Adrenal gland (tissue), 12 donors: ENCODE measurements around the gene SLC25A42. TPM values are rescaled to one million over a fixed set of nuclear protein-coding genes. Genes with fewer than 3 reads are reported as not detected.
"Not testable (repeated sequence)": the region's sequence is repeated elsewhere in the genome, so short reads cannot be mapped to it uniquely, and the experiment has no call there.

Experiments used
- DNase-seq, 7 donors: peaks; one replicate each; pipeline ENCODE4 v3.0.0-alpha.2; 2019 to 2020
- H3K27ac ChIP-seq, 5 donors: fragments of 200-600 bp; sonication (generic) in 4 of 5; 1 replicate in 3 of 5; 2 replicates in 2 of 5; pipeline versions ENCODE4 v1.5.1 to v1.8.0; 2016 to 2020; ENCODE audit warnings: mild to moderate bottlenecking in 1 of 5
- H3K27me3 ChIP-seq: fragments of 200-600 bp; 2 replicates; pipeline ENCODE4 v1.8.0; 2021
- H3K36me3 ChIP-seq, 2 donors: fragments of 200-600 bp; replicated peaks in 1 of 2; 1 replicate in 1 of 2; 2 replicates in 1 of 2; pipeline versions ENCODE4 v1.5.1 to v1.8.0; 2018 to 2022
- H3K4me1 ChIP-seq, 2 donors: fragments of 200-600 bp; replicated peaks in 1 of 2; 1 replicate in 1 of 2; 2 replicates in 1 of 2; pipeline versions ENCODE4 v1.5.1 to v1.8.0; 2018 to 2021
- H3K4me3 ChIP-seq, 4 donors: fragments of 200-600 bp; sonication (generic) in 3 of 4; one replicate each; pipeline ENCODE4 v1.5.1; 2016 to 2018
- H3K9me3 ChIP-seq, 3 donors: fragments of 200-600 bp; sonication (generic) in 1 of 3; replicated peaks in 1 of 3; 1 replicate in 2 of 3; 2 replicates in 1 of 3; pipeline versions ENCODE4 v1.5.1 to v1.8.0; 2016 to 2021
- CTCF ChIP-seq, 6 experiments: fragments of 450-650 bp in 4 of 6; fragments of 200-600 bp in 2 of 6; sonication (generic) in 1 of 6; IDR thresholded peaks; 1 replicate in 5 of 6; 2 replicates in 1 of 6; pipeline versions ENCODE4 v1.5.1 to v1.8.0; 2016 to 2021; ENCODE audit warnings: antibody characterized with exemption in 6 of 6, mild to moderate bottlenecking in 2 of 6, moderate library complexity in 1 of 6
- POLR2A ChIP-seq, 2 donors: fragments of 450-650 bp; IDR thresholded peaks; one replicate each; pipeline ENCODE4 v1.6.1; 2017; ENCODE audit warnings: antibody characterized with exemption in 2 of 2, mild to moderate bottlenecking in 2 of 2, moderate library complexity in 1 of 2
- WGBS, 4 donors: extraction: QIAGEN DNeasy Blood & Tissue Kit in 2 of 4; methylation state at CpG; one replicate each; pipeline versions ENCODE4 v1.1.5 to v1.1.7; 2013 to 2017; 5-methylcytosine and 5-hydroxymethylcytosine counted together
- intact Hi-C, 2 donors: fragments of 100-400 bp; cut with DNase I; formaldehyde crosslinking; loops; one replicate each; pipeline versions ENCODE4 v1.14.1 to v1.15.0; 2022 to 2023
- polyA plus RNA-seq, 3 donors: library from polyadenylated mRNA; stranded (reverse); fragments of 200-250 nt in 2 of 3; fragments of 350-450 nt in 1 of 3; fragmentation: Illumina TruSeq in 1 of 3; extraction: RNeasy Lipid Tissue Mini Kit (QIAGEN cat#74804) in 1 of 3; gene quantifications; one replicate each; pipeline ENCODE4 v1.2.3, GENCODE V29; 2013 to 2014
- total RNA-seq, 9 donors: library from RNA; depleted of rRNA in 4 of 9; stranded (reverse); fragments of >200 nt in 4 of 9; fragments of 120-200 nt in 1 of 9; fragmentation: NEBNext Ultra II Directional in 1 of 9; extraction: Animal tissue kit (Norgen Biotek cat#: 25700) in 1 of 9; gene quantifications; one replicate each; pipeline versions ENCODE4 v1.1.0 to v1.2.4, GENCODE V29; 2013 to 2023
- donor health status: healthy with polysubstance abuse.
- donor health status: Bipolar disorder and iron deficiency.
- donor health status: DM: yes; HTN: yes; CAD: no.
- donor health status: DM: no; HTN: no; CAD: no.
- donor health status: DM: no; HTN: no; CAD: no.
- donor health status: DM: yes; HTN: yes; CAD: no.

The SLC25A42 gene
- total and polyA plus RNA-seq, 12 donors = 5.7 to 14.3 (median 11.4) TPM

- Histone ChIP-seq H3K9me3 (no peaks in the 10 kb centered on the region), H3K4me3 (no peak overlapping the region), H3K36me3 (no peaks in the 10 kb centered on the region), H3K4me1 (peaks cover 7% of the 10 kb centered on the region in 2 donors), H3K27me3 (no peaks in the 10 kb centered on the region), H3K27ac (no peak overlapping the region)
- intact Hi-C loops = no loop called here
- no peak for DNase-seq
- WGBS, 4 donors = 80 to 95% (median 88%) methylated on average over 6 to 8 of the region's 8 CpGs
- TF ChIP-seq POLR2A (IDR thresholded peaks at IDR 0.05) = no peak
- TF ChIP-seq CTCF (IDR thresholded peaks at IDR 0.05) = no peak
These were observed 37.7 kb downstream of the SLC25A42 start for GRCh38 chr19:19101540-19101939.

- H3K4me1 ChIP-seq, intact Hi-C loops, H3K9me3 ChIP-seq, H3K4me3 ChIP-seq, H3K27ac ChIP-seq, DNase-seq, H3K36me3 ChIP-seq, H3K27me3 ChIP-seq: not testable (repeated sequence)
- 95 to 98% (median 97%) methylated on average over 10 of the region's 10 CpGs for WGBS, 4 donors
These were observed 38.8 kb downstream of the SLC25A42 start for GRCh38 chr19:19102566-19102965.

- no peaks in the 10 kb centered on the region for H3K27me3 ChIP-seq
- H3K9me3 ChIP-seq = no peaks in the 10 kb centered on the region
- H3K36me3 ChIP-seq = no peaks in the 10 kb centered on the region
- TF ChIP-seq POLR2A (IDR thresholded peaks at IDR 0.05) (no peak), CTCF (IDR thresholded peaks at IDR 0.05) (no peak)
- no peak overlapping the region for H3K4me3 ChIP-seq
- H3K27ac ChIP-seq = no peak overlapping the region
- 93 to 98% (median 96%) methylated on average over 11 of the region's 11 CpGs for WGBS, 4 donors
- intact Hi-C loops = no loop called here
- DNase-seq = no peak
- H3K4me1 ChIP-seq = peaks cover 7% of the 10 kb centered on the region in 2 donors
These were observed 39.4 kb downstream of the SLC25A42 start for GRCh38 chr19:19103167-19103566.

GRCh38 chr19:19105365-19106055, 41.7 kb downstream of the SLC25A42 start:
- Histone ChIP-seq H3K9me3 (no peaks in the 10 kb centered on the region), H3K27ac (peak overlapping the region in 2 of 5 donors; percentile 62 to 78), H3K27me3 (no peaks in the 10 kb centered on the region), H3K4me1 (peaks cover 7 to 16% of the 10 kb centered on the region in 2 donors), H3K36me3 (no peaks in the 10 kb centered on the region), H3K4me3 (peak overlapping the region in 2 of 4 donors; percentile 34 to 50)
- intact Hi-C loops = no loop called here
- WGBS, 4 donors = 10 to 21% (median 11%) methylated on average over 7 to 36 of the region's 36 CpGs
- peak; percentile 68 to 86 (median 78) for DNase-seq
- no peak for TF ChIP-seq CTCF (IDR thresholded peaks at IDR 0.05)
- TF ChIP-seq POLR2A (IDR thresholded peaks at IDR 0.05) = peak in 1 of 2 donors; percentile 20

DNA sequence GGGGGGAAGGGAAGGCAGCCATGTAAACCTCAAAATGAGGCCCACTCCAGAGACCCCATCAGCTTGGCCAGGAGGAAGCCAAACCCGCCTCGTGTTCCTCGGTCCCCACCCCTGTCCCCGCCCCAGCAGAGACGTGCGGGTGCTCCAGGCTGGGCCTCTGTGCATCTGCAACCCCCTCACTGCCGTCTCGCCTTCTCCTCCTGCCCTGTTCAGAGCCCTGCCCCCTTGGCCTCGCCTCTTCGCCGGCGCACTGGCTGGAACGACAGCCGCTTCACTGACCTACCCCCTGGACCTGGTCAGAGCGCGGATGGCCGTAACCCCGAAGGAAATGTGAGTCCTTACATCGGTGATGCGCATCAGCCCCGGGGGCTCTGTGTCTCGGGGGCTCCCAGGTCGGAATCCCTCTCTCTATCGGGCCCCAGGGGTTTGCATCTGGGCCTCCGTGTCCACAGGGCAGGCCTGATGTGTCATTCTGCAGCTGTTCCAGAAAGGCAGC, 42.3 kb downstream of the SLC25A42 start:
- Histone ChIP-seq H3K4me1 (peaks cover 7 to 17% of the 10 kb centered on the region in 2 donors), H3K4me3 (peak overlapping the region in 2 of 4 donors; percentile 34 to 50), H3K9me3 (no peaks in the 10 kb centered on the region), H3K27me3 (no peaks in the 10 kb centered on the region), H3K27ac (peak overlapping the region in 2 of 5 donors; percentile 62 to 78), H3K36me3 (no peaks in the 10 kb centered on the region)
- WGBS, 4 donors = 34 to 43% (median 38%) methylated on average over 22 to 25 of the region's 25 CpGs
- TF ChIP-seq CTCF (IDR thresholded peaks at IDR 0.05) (no peak), POLR2A (IDR thresholded peaks at IDR 0.05) (no peak)
- intact Hi-C loops = no loop called here
- DNase-seq = peak in 6 of 7 donors; percentile 36 to 50 (median 43)

DNA sequence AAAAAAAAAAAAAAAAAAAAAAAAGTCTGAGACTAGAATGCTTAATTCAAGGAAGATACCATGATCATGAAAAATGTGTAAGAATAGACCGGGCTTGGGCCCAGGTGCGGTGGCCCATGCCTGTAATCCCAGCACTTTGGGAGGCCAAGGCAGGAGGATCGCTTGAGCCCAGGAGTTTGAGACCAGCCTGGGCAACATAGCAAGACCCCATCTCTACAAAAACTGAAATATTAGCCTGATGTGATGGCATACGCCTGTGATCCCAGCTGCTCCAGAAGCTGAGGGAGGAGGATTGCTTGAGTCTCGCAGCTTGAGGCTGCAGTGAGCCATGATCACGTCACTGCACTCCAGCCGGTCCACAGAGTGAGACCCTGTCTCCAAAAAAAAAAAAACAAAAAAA, 43.1 kb downstream of the SLC25A42 start:
- not testable (repeated sequence) for H3K9me3 ChIP-seq
- WGBS, 4 donors = 92 to 100% (median 97%) methylated on average over 7 of the region's 7 CpGs

More for the DNA sequence above, 43.1 kb downstream of the SLC25A42 start:
- peaks cover 7 to 17% of the 10 kb centered on the region in 2 donors for H3K4me1 ChIP-seq
- H3K36me3 ChIP-seq, H3K27ac ChIP-seq, H3K27me3 ChIP-seq, DNase-seq, intact Hi-C loops, H3K4me3 ChIP-seq: not testable (repeated sequence)
